GM19238 (cell line): ENCODE results near the gene TCF4.

ENCODE experiments used
- DNase-seq: peaks from one replicate; pipeline ENCODE4 v3.0.0; 2011; ENCODE audit warnings: low spot score; ENCODE audit not compliant: insufficient read length

TCF4 gene

DNA sequence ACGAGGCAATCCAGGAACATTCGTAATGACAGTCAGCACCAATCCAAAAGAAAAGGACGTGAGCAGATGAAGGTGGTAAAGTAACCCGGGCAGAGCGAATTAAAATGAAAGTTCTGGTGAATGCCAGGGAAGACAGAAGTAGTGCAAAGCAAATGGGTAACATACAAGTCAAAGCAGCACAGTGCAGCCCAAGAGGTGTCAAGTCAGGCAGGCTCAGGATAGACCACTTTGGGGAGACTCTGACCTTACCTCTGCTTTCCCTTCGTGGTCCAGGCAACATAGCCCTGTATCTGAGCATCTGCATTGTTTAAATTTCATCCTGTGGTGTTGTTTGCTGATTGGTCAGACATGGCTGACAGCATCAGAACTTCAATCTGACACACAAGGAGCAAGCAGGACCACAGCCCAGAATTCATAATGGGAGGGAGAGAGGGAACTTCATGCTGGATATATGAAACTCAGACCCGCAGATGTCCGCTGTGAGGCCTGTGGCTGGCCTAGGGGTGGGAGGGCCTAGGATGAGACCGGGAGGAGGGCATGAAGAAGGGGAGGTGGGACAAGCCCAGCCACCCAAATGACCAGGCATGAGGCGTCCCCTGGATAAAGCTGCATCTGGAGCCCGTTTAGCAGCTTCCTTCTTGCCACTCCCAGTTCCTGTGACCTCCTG is 285.7 kb downstream of the TCF4 start:
- DNase-seq: no peak

DNA sequence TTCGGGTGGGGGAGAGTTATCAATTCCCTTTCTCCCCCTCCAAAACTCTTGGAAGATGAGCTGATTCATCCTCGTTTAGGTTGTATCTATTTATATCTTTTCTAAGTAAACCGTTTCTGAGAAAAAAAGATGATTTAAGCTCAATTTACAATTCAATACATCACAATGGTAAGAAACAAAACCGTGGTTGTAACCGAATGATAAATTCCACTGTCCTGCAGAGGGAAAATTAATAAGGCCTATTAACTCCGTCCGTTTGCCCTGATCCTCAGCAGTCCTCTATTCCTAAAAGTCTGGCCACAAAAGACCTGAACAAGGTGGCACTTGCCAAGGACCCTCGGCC is 286.2 kb downstream of the TCF4 start:
- DNase-seq: no peak

DNA sequence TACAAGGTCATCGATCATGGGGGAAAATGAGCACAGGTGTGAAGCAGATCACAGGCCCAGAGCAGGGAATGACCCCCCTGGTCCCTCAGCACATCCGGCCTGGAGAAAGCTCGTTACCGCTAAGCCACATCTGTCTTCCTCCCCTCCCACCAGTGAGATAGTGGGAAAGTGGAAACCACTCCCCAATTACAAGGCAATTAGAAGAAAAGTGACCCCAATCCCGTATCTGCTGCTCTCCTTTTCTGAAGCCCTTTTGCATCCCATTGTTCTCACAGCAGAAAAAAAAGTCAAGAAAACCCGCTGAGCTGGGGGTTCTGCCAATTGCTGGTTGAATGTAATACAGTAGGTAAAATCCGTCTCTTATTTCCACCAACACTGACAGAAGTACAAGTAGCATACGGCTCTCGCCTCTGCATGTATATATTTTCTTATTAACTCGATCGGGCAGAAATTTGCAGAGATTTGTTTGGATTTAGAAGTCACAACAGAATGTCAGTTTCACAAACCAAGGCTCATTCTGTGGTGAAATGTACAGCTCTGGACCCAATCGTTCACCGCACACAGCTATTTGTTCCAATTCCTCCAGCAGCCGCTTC is 287.0 kb downstream of the TCF4 start:
- no peak for DNase-seq

DNA sequence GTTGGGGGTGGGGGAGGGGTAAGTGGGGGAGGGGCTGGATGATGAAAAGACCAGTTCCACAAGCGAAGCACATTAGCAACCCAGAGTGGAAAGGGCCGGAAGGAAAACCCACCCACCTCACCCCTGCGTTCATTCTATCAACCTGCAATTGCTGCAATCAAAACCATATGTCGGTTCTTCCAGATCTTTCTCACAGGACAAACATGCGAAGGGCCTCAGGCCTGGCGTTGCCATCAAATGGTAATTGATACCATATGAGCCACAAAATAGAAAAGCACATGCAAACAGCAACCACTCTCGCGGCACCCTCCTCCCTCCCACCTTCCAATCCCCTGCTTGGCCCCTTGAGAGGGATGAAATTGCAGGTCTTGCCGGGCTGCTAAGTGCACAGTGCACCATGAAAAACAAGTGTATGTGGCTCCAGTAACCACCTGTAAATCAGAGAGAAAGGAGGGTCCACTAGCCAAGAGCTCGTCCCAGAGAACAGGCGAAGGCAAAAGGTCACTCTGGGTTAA is 287.5 kb downstream of the TCF4 start:
- no peak for DNase-seq

DNA sequence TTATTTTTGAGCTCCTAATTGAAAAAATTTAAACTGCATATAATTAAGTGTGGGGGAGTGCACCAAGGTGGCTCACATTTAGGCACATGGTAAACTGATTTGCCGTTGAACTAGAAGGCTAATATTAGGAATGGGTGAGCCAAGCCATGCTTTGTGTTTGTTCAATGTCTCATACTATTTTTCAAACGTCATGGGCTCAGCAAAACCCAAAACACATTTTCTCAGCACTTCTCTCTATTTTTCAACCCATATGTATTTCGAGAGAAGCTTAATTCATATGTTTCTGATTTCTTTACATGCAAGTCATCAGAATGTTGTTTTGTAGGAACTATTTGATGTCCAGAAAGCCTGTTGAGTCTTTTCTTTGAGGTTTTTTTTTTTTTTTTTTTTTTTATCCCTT is 291.2 kb downstream of the TCF4 start:
- DNase-seq: no peak

DNA sequence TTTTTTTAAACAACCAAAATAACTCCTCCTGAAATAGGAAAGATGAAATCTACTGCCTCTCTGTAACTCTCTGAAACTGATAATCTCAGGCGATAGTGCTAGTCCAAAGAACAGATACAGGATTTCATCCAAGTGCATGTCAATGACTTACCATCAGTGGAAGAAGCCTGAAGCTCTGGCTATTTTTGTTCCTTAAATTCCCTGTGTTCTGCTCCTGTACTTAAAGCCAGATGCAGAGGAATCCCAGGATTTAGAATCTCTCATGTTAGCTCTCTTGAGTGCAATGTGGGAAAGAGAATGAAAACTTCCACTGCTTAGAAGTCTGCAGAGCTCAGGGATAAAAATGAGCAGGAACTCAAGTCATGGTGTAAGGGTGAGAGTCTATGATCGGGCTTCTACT is 291.9 kb downstream of the TCF4 start:
- no peak for DNase-seq

DNA sequence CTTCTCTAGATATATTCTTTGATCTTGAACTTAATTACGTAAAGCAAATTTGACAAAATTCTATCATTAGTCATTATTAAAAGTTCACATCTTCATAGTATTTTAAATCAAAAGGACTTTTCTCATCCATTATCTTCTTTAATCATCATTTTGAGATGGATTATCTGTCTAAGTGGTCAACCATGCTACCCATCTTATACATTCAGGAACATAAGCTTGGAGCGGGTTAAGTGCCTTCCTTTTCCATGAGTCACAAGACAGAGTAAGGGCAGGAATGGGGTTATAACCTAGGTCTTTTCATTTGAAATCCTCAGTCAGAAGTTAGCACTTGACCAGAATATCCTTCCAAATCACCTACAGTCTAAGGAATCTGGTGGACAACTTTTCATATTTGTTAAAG is 297.1 kb downstream of the TCF4 start:
- DNase-seq: no peak

DNA sequence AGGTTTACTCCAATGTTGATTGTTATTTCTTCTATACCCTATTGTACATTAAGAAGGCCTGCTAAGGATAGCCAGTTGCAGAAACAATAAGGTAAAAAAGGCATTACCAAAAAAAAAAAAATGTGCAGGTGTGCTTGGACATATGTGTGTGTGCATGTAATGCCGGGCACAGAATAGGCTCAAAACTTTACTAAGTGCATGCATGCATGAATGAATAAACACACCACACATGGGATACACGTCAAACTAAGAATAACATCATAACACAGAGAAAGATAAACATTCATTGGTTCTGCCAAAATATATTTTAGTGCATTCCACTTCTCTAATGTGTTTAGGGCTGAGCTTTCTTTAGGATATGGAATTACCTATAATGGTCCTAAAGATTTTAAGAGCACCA is 298.2 kb downstream of the TCF4 start:
- DNase-seq: no peak

DNA sequence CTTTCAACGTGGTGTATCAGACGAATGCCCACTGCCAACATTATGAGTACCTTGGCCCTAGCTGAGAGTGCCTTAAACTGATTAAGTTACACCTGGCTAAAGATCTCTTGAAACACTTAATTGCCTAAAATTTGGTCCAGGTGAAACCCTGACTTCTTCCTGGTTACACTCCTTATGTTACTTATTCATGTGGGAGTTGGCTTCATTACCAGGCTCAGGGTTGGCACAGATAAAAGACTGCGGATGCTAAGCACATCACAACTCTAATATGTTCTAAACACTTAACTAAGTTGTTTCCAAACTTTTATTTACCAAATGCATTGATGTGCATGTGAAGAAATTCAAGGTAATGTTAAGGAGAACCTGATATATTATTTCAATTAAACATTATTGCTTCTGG is 298.9 kb downstream of the TCF4 start:
- no peak for DNase-seq

DNA sequence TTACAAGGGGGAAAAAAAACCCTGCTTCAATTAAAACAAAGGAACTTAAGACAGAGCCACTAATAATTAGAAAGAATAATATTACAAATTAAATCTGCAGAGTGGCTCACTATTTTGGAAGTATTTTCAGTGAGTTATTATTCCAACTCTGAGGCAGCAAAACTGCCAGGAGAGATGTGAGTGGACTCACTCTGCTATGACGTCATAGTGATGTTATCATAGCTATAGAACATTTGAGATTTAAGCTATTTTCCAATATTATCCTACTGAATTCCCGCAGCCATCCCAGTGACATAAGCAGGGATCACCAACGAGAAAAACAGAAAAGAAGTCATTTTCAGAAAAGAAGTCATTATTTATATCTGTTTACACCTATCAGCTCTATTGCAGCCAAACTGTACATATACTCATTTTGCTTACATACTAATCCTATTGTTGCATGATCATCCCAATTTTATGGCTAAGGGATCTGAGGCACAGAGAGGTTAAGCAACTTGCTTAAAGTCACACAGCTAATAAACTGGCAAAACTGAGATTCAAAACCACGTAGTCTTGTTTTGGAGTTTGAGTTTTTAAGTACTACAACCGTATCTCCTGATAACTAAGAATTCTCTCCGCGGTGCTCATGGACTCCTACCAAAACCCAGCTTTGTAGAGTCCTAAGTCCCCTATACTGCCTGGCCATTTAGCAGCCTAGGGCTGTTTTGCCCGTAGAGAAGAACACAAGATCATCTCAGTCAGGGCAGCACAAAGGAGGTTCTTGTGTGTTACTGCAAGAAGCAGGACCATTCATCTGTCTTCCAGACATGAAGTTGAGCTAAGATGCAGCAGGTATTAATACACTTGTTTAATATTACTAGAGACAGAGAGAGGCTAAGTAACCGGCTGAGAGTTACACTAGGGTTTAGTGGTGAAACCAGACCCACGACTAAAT is 299.8 kb downstream of the TCF4 start:
- no peak for DNase-seq

DNA sequence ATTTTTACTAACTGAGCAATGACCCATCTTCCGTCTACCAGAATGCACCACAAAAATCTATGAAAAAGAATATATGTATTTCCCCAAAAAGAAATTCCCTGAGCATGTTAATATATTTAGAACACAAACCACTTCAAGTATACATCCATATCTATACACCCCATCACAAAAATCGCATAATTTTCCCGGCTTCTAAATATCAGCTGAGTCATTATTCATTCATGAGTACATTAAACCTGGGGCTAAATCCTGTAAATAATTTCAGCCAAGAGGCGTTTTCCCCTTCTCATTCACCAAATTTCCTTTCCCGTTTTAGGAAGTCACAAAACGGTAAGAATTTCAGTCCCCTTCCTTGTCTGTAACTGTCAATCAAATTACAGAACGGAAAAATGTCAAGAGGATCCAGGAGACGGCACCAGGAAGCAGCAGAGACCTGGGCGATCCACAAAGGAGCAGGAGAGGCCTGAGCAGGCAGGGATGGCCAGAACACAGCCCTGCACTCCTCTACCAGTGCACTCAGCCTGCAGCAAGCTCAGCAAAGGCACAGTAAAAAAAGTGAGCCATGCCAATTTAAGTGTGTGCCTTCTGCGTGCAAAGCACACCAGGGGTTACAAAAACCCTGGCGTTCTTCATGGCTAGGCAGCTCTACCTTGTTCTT is 300.7 kb downstream of the TCF4 start:
- no peak for DNase-seq

DNA sequence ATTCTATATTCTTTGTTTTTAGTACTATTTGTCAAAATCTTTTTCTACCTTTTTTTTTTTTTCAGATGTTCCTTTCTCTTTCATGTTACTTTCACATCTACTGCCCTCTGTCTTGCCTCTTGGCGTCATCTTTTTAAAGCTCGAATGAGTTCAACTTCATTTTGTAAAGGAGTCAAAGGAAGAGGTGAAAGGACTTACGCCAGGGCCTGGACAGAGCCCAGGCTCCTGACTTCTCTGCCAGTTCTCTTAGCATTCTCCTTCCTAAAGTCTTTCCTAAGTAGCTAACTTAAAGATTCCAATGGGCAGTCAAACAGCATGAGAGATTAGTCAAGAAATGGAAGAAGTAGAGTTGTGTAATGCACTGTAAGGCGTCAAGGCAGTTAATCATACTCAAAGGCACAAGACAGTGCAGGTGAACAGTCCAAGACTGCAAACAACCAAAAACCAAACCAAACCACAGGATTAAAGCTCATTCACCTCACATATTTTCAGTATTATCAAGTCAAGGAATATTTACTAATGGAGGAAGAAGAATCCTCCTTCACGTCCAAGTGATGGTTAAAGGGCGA is 301.7 kb downstream of the TCF4 start:
- DNase-seq: no peak

DNA sequence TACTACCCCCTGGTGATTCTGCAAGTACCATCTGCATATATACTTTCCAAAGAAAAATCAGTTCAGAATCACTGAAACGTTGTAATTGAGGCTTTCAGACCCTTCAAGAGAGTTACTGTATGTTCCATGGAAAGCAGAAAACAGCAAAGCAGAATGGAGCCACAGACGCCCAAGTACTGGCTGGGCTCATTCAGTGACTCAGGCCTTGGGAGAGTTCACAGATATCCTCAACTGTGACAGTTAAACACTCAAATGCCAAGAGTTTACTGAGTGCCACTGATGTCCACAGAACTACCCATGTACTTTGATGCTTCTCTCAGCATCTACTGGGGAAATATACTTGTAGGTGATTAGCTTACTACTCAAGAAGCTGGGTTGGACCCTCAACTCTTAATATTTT is 303.4 kb downstream of the TCF4 start:
- DNase-seq: no peak

DNA sequence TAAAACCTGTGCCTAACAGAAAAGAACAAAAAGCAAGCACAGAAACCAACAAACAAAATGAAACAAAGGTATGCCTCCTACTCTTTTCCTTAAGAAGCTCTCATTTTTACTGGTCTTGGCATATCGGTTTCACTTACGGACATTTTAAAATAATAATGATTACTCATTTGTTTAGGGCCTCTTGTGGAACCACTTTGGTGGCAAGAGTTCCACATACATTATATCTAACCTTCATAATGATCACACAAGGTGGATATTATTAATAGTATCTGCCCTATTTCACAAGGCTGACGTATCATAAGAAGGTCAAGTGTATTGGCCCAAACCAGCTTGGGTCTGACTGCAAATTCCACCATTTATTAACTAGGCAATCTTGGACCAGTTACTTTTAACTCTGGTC is 304.7 kb downstream of the TCF4 start:
- no peak for DNase-seq

DNA sequence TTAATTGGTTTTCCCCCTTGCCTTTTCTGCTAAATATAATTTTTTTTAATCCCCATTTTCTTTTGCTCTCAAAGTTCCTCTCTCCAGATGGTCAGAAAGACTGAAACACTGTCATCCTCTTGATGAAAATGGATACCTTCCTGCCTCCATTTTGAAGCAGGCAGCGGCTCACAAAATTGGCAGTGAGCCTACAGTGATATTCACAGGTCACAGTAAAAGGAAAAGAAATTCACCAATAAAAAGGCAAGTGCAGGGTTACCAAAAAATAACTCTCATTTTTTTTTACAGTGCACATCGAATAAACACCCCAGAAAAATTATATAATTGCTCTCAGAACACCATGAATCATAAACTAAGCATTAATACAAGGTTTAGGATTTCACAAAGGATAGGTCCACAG is 307.5 kb downstream of the TCF4 start:
- no peak for DNase-seq

DNA sequence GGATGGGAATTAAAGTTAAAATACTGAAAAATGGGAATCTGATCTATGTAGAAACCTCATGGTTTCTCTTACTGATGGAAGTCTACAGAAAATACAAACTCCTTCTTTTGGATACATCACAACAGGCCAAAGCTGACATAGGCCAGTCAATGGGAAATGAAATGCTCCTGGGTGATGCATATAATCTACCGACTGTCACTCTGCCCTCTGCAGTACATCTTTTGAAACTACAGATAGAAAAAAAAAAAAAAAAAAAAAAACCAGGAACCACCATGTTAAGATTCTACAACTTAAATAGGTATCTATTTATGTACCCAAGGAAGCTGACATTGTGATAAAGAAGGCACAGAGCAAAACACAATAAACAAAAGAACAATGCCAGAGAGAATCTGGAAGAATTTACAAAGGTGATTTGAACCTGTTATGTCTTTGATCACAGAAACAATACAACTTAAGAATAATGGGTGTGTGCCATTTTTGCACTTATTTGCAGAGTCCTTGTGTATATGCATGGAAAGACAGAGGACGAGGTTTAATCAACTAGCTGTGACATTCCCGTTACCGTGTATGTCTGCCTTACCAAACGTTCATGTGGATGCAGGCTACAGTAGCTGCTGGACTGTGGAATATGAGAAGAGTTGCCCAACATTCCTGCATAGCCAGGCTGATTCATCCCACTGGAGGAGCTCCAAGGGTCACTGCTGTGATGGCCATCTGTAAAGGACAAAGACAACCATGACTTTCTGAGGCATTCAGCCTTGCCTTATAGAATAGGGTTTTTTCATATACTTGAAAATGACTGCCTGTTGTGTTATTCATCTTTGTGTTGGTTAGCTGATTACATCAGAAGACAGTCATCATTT is 312.7 kb downstream of the TCF4 start:
- DNase-seq: no peak

DNA sequence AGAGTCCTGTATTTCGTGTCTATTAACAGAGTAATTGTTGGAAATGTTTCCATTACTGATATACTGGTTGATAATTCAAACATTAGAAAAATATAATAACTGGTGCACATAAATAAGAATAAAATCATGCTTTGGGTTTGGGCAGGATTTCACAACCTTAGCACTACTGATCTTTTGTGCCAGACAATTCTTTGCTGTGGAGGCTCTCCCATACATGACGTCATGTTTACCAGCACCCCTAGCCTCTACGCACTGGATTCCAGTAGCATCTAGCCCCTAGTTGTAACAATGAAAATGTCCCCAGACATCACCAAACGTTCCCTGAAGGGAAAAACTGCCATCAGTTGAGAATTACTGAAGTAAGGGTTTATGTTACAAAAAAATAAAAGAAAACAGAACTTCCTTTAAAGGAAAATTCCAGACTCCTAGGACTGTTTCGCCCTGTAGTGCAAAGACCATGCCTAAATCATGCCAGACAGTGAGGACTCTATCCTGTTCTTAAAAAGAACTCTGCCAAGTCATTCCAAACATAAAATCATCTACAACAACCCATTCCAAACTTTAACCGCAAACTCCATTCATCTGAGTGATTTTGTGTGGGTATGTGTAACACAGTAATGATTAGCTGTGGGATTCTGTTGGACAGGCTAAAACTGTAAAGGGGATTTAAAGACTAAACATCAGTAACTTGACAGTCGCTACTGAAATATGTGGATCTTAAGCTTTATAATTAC is 315.3 kb downstream of the TCF4 start:
- DNase-seq: no peak

DNA sequence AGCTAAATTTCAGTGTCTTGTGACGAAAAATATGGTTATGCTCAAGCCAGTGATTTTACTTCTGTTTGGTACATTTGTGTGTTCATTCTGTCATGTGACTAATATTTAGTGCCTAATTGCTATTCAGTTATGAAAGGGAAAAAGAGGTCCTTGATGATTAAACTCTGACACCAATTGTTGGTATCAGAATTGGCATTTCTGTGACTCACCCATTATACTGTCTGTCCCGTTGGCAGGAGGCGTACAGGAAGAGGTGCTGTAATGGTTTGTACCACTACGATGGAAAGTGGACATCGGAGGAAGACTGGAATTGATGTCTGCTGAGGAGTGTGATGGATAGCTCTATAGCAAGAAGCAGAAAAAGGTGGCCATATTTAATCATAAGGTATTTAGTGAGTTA is 318.4 kb downstream of the TCF4 start:
- DNase-seq: no peak

DNA sequence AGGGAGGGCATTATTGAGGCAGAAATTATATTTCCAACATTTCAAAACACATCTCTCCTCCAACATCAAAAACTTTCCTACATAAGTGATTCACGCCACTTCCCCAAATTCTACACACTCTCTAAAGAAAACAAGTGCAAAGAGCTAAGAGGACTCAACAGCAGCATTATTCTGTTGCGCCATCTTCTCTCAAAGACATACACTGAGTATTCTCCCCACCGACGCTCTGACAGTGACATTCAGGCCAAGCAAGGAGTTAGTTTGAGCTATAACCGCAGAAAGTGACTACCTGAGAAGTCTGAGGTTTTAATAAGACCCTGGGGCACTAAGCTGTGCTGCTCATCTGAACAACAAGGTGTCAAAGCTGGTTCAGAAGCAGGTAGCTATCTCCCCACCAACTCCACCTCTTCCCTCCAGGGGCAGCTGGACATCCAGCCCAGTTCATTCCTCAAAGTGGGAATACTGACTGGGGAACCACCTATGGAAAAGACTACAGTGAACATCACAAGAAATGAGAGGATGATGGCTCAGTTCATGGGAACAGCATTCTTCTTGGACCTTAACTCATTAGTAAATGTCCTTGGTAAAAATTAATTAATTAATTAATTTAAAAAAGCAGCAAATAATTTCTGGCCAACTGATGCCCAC is 319.2 kb downstream of the TCF4 start:
- no peak for DNase-seq
